OCI-LY1 (cell line): ENCODE measurements around the gene PCSK4.

Experiments
- H2AFZ ChIP-seq: fragments of 200-600 bp; sonication (generic), shearing (Covaris generic); 2 replicates; pipeline ENCODE4 v1.6.0; 2014; ENCODE audit warnings: antibody characterized with exemption, mild to moderate bottlenecking, low read length
- H3F3A ChIP-seq: fragments of 200-600 bp; sonication (generic), shearing (Covaris generic); 2 replicates; pipeline ENCODE4 v1.6.0; 2014; ENCODE audit warnings: mild to moderate bottlenecking, antibody characterized with exemption, low read length, moderate library complexity; ENCODE audit not compliant: insufficient read depth
- H3K27ac ChIP-seq: fragments of 200-600 bp; sonication (generic); 2 replicates; pipeline ENCODE4 v1.5.1; 2014; ENCODE audit warnings: low read length, mixed run types, mild to moderate bottlenecking, low read depth; ENCODE audit not compliant: poor library complexity, severe bottlenecking
- H3K27me3 ChIP-seq: fragments of 200-600 bp; sonication (generic); 2 replicates; pipeline ENCODE4 v1.6.0; 2014; ENCODE audit warnings: antibody characterized with exemption, mild to moderate bottlenecking, low read length, moderate library complexity; ENCODE audit not compliant: insufficient read depth
- H3K36me3 ChIP-seq: fragments of 200-600 bp; sonication (generic); 2 replicates; pipeline ENCODE4 v1.6.1; 2014; ENCODE audit warnings: mild to moderate bottlenecking, antibody characterized with exemption, low read length, moderate library complexity, mixed read lengths; ENCODE audit not compliant: insufficient read depth
- H3K4me1 ChIP-seq: fragments of 200-600 bp; sonication (generic); 2 replicates; pipeline ENCODE4 v1.5.1; 2014; ENCODE audit warnings: mild to moderate bottlenecking, low read length, moderate library complexity; ENCODE audit not compliant: insufficient read depth, severe bottlenecking
- H3K4me2 ChIP-seq: fragments of 200-600 bp; sonication (generic), shearing (Covaris generic); 2 replicates; pipeline ENCODE4 v1.6.1; 2014; ENCODE audit warnings: low read length
- H3K4me3 ChIP-seq: fragments of 200-600 bp; sonication (generic); 2 replicates; pipeline ENCODE4 v1.5.1; 2014; ENCODE audit warnings: low read length, low read depth, mild to moderate bottlenecking, mixed read lengths; ENCODE audit not compliant: poor library complexity, severe bottlenecking
- H3K79me2 ChIP-seq: fragments of 200-600 bp; shearing (Covaris generic); 2 replicates; pipeline ENCODE4 v1.6.1; 2016; ENCODE audit warnings: mixed run types, low read length, mixed read lengths; ENCODE audit not compliant: insufficient read depth
- H3K9ac ChIP-seq: fragments of 200-600 bp; sonication (generic), shearing (Covaris generic); 2 replicates; pipeline ENCODE4 v1.6.1; 2014; ENCODE audit warnings: mild to moderate bottlenecking, low read length, mixed read lengths
- H3K9me2 ChIP-seq: fragments of 200-600 bp; sonication (generic), shearing (Covaris generic); 2 replicates; pipeline ENCODE4 v1.6.1; 2014; ENCODE audit warnings: low read depth, mild to moderate bottlenecking, low read length, mixed read lengths
- H3K9me3 ChIP-seq: fragments of 200-600 bp; shearing (Covaris generic); 2 replicates; pipeline ENCODE4 v1.6.1; 2014; ENCODE audit warnings: low read length, mixed read lengths
- H4K20me1 ChIP-seq: fragments of 200-600 bp; sonication (generic), shearing (Covaris generic); 2 replicates; pipeline ENCODE4 v1.6.0; 2016; ENCODE audit warnings: mild to moderate bottlenecking, low read length; ENCODE audit not compliant: insufficient read depth
- CTCF ChIP-seq: fragments of 200-600 bp; sonication (generic), shearing (Covaris generic); IDR thresholded peaks from 2 replicates; pipeline ENCODE4 v1.5.1; 2017; ENCODE audit warnings: mild to moderate bottlenecking, antibody characterized with exemption, low read length, moderate library complexity, mixed read lengths
- EZH2 ChIP-seq: fragments of 200-600 bp; sonication (generic), shearing (Covaris generic); IDR thresholded peaks from 2 replicates; pipeline ENCODE4 v1.8.0; 2017; ENCODE audit warnings: borderline replicate concordance, mixed run types, mild to moderate bottlenecking, antibody characterized with exemption, low read length, moderate library complexity, mixed read lengths

The PCSK4 gene

GRCh38 chr19:1534972-1535371, 44.8 kb upstream of the PCSK4 start:
- no peaks in the 10 kb centered on the region for H3K9me2 ChIP-seq
- H3K4me2 ChIP-seq = no peak overlapping the region
- no peak overlapping the region for H3K4me3 ChIP-seq
- no peaks in the 10 kb centered on the region; the same call in 1 of the 2 replicates for H3K36me3 ChIP-seq
- TF ChIP-seq EZH2 (no peak), CTCF (no peak)
- H3K9me3 ChIP-seq = no peaks in the 10 kb centered on the region
- no peak overlapping the region for H3K9ac ChIP-seq
- no peak overlapping the region for H2AFZ ChIP-seq
- H3K4me1 ChIP-seq = no peaks in the 10 kb centered on the region
- H3K79me2 ChIP-seq = no peaks in the 10 kb centered on the region
- H3F3A ChIP-seq = no peaks in the 10 kb centered on the region
- peaks cover 17% of the 10 kb centered on the region for H3K27me3 ChIP-seq
- H3K27ac ChIP-seq = no peak overlapping the region
- H4K20me1 ChIP-seq = no peaks in the 10 kb centered on the region

GRCh38 chr19:1533510-1534150, 43.5 kb upstream of the PCSK4 start:
- H3K79me2 ChIP-seq = no peaks in the 10 kb centered on the region
- H2AFZ ChIP-seq = no peak overlapping the region
- no peaks in the 10 kb centered on the region for H3K4me1 ChIP-seq
- H3K9ac ChIP-seq = no peak overlapping the region
- no peaks in the 10 kb centered on the region for H4K20me1 ChIP-seq
- H3K4me3 ChIP-seq = no peak overlapping the region
- no peak overlapping the region for H3K4me2 ChIP-seq
- no peaks in the 10 kb centered on the region; the same call in 1 of the 2 replicates for H3K36me3 ChIP-seq
- H3K27me3 ChIP-seq = peaks cover 20% of the 10 kb centered on the region
- H3F3A ChIP-seq = no peaks in the 10 kb centered on the region
- H3K9me2 ChIP-seq = no peaks in the 10 kb centered on the region
- no peak overlapping the region for H3K27ac ChIP-seq
- no peaks in the 10 kb centered on the region for H3K9me3 ChIP-seq
- TF ChIP-seq CTCF (no peak), EZH2 (no peak)

GRCh38 chr19:1532003-1532402, 41.9 kb upstream of the PCSK4 start:
- no peaks in the 10 kb centered on the region for H3K79me2 ChIP-seq
- H3K9ac ChIP-seq = no peak overlapping the region
- H3K36me3 ChIP-seq = no peaks in the 10 kb centered on the region; the same call in 1 of the 2 replicates
- no peak overlapping the region for H3K4me2 ChIP-seq
- H3K4me3 ChIP-seq = no peak overlapping the region
- TF ChIP-seq CTCF = no peak
- TF ChIP-seq EZH2 = no peak
- H2AFZ ChIP-seq = no peak overlapping the region
- no peaks in the 10 kb centered on the region for H3K4me1 ChIP-seq
- H3K27me3 ChIP-seq = peaks cover 20% of the 10 kb centered on the region
- H3F3A ChIP-seq = no peaks in the 10 kb centered on the region
- no peak overlapping the region for H3K27ac ChIP-seq
- H3K9me2 ChIP-seq = no peaks in the 10 kb centered on the region
- H3K9me3 ChIP-seq = no peaks in the 10 kb centered on the region
- no peaks in the 10 kb centered on the region for H4K20me1 ChIP-seq
